IMR-90 (cell line): ENCODE data around the gene TSPAN16. TPM values are rescaled to one million over a fixed set of nuclear protein-coding genes. Genes with fewer than 3 reads are reported as not detected.
A peak's percentile ranks its signal among the peaks of the same experiment; 100 is the strongest.

ENCODE experiments used
- ATAC-seq: fragments of 200-7000 bp; cut with Tn5 transposase; 2 replicates; pipeline ENCODE4 v1.9.1; 2020; ENCODE audit warnings: low read depth, mild to moderate bottlenecking, moderate library complexity
- BruUV-seq: library from RNA; stranded (reverse); fragments of 400-500 nt; replicated peaks from 2 replicates; lab custom pipeline; 2021; lab: Mats Ljungman, UMichigan
- CTCF ChIA-PET: fragments of 300-600 bp; formaldehyde crosslinking; extraction: SDS; loops from one replicate; lab custom pipeline; 2021; ENCODE audit warnings: antibody characterized with exemption; lab: Yijun Ruan, JAX
- POLR2A ChIA-PET: fragments of 300-600 bp; sonication (Branson Sonifier 250); formaldehyde crosslinking; loops from one replicate; lab custom pipeline; 2022; ENCODE audit warnings: antibody characterized with exemption; ENCODE audit not compliant: unreplicated experiment; lab: Charles Lee
- DNase-seq: peaks from one replicate; pipeline ENCODE4 v3.0.0; 2013
- H2AFZ ChIP-seq: replicated peaks from 2 replicates; pipeline ENCODE3; 2013; ENCODE audit warnings: low read length, mild to moderate bottlenecking; ENCODE audit not compliant: poor library complexity
- H2AK5ac ChIP-seq: 2 replicates; pipeline ENCODE4 v1.6.1; 2013; ENCODE audit warnings: low read depth, low read length, inconsistent platforms
- H2AK9ac ChIP-seq: replicated peaks from 2 replicates; pipeline ENCODE3; 2013; ENCODE audit warnings: mild to moderate bottlenecking, low read depth, low read length, moderate library complexity; ENCODE audit not compliant: poor library complexity
- H2BK120ac ChIP-seq: 2 replicates; pipeline ENCODE4 v1.6.1; 2013; ENCODE audit warnings: low read depth, low read length, inconsistent platforms
- H2BK15ac ChIP-seq: 3 replicates; pipeline ENCODE4 v1.6.1; 2013; ENCODE audit warnings: low read depth, low read length, inconsistent platforms
- H2BK20ac ChIP-seq: 2 replicates; pipeline ENCODE4 v1.6.1; 2013; ENCODE audit warnings: low read depth, mild to moderate bottlenecking, inconsistent platforms, low read length, moderate library complexity
- H2BK5ac ChIP-seq: 2 replicates; pipeline ENCODE4 v1.6.1; 2013; ENCODE audit warnings: mild to moderate bottlenecking, low read depth, low read length, inconsistent platforms; ENCODE audit not compliant: poor library complexity, severe bottlenecking
- H3K14ac ChIP-seq: replicated peaks from 2 replicates; pipeline ENCODE4 v1.6.1; 2013; ENCODE audit warnings: low read depth, low read length, inconsistent platforms
- H3K18ac ChIP-seq: 2 replicates; pipeline ENCODE4 v1.6.1; 2013; ENCODE audit warnings: low read depth, low read length, control low read depth
- H3K23ac ChIP-seq: 2 replicates; pipeline ENCODE4 v1.6.1; 2013; ENCODE audit warnings: low read depth, low read length, inconsistent platforms
- H3K27ac ChIP-seq: 2 replicates; pipeline ENCODE4 v1.5.1; 2013; ENCODE audit warnings: mild to moderate bottlenecking, control low read depth, low read length; ENCODE audit not compliant: insufficient read depth
- H3K27me3 ChIP-seq: 2 replicates; pipeline ENCODE4 v1.6.1; 2013; ENCODE audit warnings: low read length; ENCODE audit not compliant: control insufficient read depth, insufficient read depth
- H3K36me3 ChIP-seq: 2 replicates; pipeline ENCODE4 v1.6.1; 2013; ENCODE audit warnings: low read length, mixed read lengths; ENCODE audit not compliant: control insufficient read depth, insufficient read depth
- H3K4ac ChIP-seq: 2 replicates; pipeline ENCODE4 v1.6.1; 2013; ENCODE audit warnings: low read depth, low read length, inconsistent platforms
- H3K4me1 ChIP-seq: 2 replicates; pipeline ENCODE4 v1.6.1; 2013; ENCODE audit warnings: low read length, mixed read lengths; ENCODE audit not compliant: control insufficient read depth, insufficient read depth
- H3K4me2 ChIP-seq: 2 replicates; pipeline ENCODE4 v1.6.1; 2013; ENCODE audit warnings: low read depth, mild to moderate bottlenecking, control low read depth, low read length, moderate library complexity
- H3K4me3 ChIP-seq: 2 replicates; pipeline ENCODE4 v1.5.1; 2013; ENCODE audit warnings: low read depth, mild to moderate bottlenecking, control low read depth, low read length, moderate library complexity; ENCODE audit not compliant: insufficient read depth
- H3K56ac ChIP-seq: 2 replicates; pipeline ENCODE4 v1.6.1; 2013; ENCODE audit warnings: low read length, inconsistent platforms; ENCODE audit not compliant: insufficient read depth; ENCODE audit errors: extremely low read depth
- H3K79me1 ChIP-seq, 2 experiments: 2 replicates each; pipeline ENCODE4 v1.6.1; 2013; ENCODE audit warnings: low read length in 2 of 2, inconsistent platforms in 1 of 2, low read depth in 1 of 2
- H3K9ac ChIP-seq: 2 replicates; pipeline ENCODE4 v1.6.1; 2013; ENCODE audit warnings: low read depth, low read length, control low read depth
- H3K9me1 ChIP-seq: 2 replicates; pipeline ENCODE4 v1.6.1; 2013; ENCODE audit warnings: low read length, inconsistent platforms; ENCODE audit not compliant: insufficient read depth
- H3K9me3 ChIP-seq: 2 replicates; pipeline ENCODE4 v1.6.1; 2013; ENCODE audit warnings: low read length; ENCODE audit not compliant: control insufficient read depth, insufficient read depth
- H4K20me1 ChIP-seq: 2 replicates; pipeline ENCODE4 v1.6.1; 2013; ENCODE audit warnings: low read length, inconsistent platforms; ENCODE audit not compliant: insufficient read depth
- H4K5ac ChIP-seq: 2 replicates; pipeline ENCODE4 v1.6.1; 2013; ENCODE audit warnings: mild to moderate bottlenecking, low read depth, low read length, control low read depth
- H4K8ac ChIP-seq, 2 experiments: 2 replicates each; pipeline ENCODE4 v1.6.1; 2013; ENCODE audit warnings: low read depth in 2 of 2, low read length in 2 of 2, control low read depth in 1 of 2, inconsistent platforms in 1 of 2
- H4K91ac ChIP-seq: 2 replicates; pipeline ENCODE4 v1.6.1; 2013; ENCODE audit warnings: low read depth, low read length, inconsistent platforms; ENCODE audit not compliant: insufficient read depth
- BHLHE40 ChIP-seq: fragments of 150-350 bp; IDR thresholded peaks from 2 replicates; pipeline ENCODE4 v1.6.1; 2016; ENCODE audit warnings: mild to moderate bottlenecking, low read depth, low read length
- ELK1 ChIP-seq: fragments of 150-350 bp; IDR thresholded peaks from 2 replicates; pipeline ENCODE4 v1.6.1; 2016; ENCODE audit warnings: low read depth, mild to moderate bottlenecking, low read length, moderate library complexity, borderline replicate concordance
- FOS ChIP-seq: fragments of 150-350 bp; IDR thresholded peaks from 2 replicates; pipeline ENCODE4 v1.6.1; 2016; ENCODE audit warnings: low read depth, low read length
- WGBS, 2 experiments: methylation state at CpG; one replicate each; pipeline versions ENCODE4 v1.1.5 to v1.1.7; 2013; ENCODE audit warnings: missing lambda C conversion rate in 2 of 2; ENCODE audit not compliant: insufficient read length in 1 of 2; ENCODE audit errors: extremely low coverage in 2 of 2; 5-methylcytosine and 5-hydroxymethylcytosine counted together
- dilution Hi-C: fragments of 300-500 bp; cut with HindIII; formaldehyde crosslinking; loops from one replicate; pipeline ENCODE4 v1.14.3; 2018; ENCODE audit warnings: low sequenced_read_pairs; ENCODE audit not compliant: unreplicated experiment
- in situ Hi-C: fragments of 300-500 bp; cut with MboI; formaldehyde crosslinking; loops from 3 replicates; pipeline ENCODE4 v1.14.3; 2019; ENCODE audit warnings: low sequenced_read_pairs, inconsistent platforms, mixed read lengths
- intact Hi-C: fragments of 100-400 bp; cut with micrococcal nuclease; formaldehyde crosslinking; loops from 2 replicates; pipeline ENCODE4 v1.10.0; 2022
- polyA plus RNA-seq, 3 experiments: library from polyadenylated mRNA; depleted of rRNA; stranded (reverse); fragments of >200 nt; gene quantifications; 2 replicates each; pipeline ENCODE4 v1.2.3, GENCODE V29; 2012; ENCODE audit warnings: low replicate concordance in 1 of 3
- total RNA-seq: library from RNA; depleted of rRNA; stranded (reverse); fragments of >200 nt; gene quantifications from 2 replicates; pipeline ENCODE4 v1.2.3, GENCODE V29; 2012

TSPAN16 gene
- total and polyA plus RNA-seq, 2 of the 4 experiments (the other 2 are of a cell fraction), result not detected

- Histone ChIP-seq H4K20me1 (no peaks in the 10 kb centered on the region; the same call in 1 of the 2 replicates), H2BK20ac (no peak overlapping the region), H4K8ac (peak overlapping the region in 1 of 2 experiments; percentile 63; a peak in 1 of 4 replicates), H3K27me3 (no peaks in the 10 kb centered on the region), H2AK9ac (peak overlapping the region; percentile 9), H2AFZ (no peak overlapping the region), H3K79me1 (peaks cover 6 to 8% of the 10 kb centered on the region in 2 experiments; a peak in 2 of 4 replicates), H2BK5ac (no peak overlapping the region), H3K56ac (no peak overlapping the region), H3K23ac (no peak overlapping the region), H3K9me1 (no peaks in the 10 kb centered on the region), H3K18ac (no peak overlapping the region), H3K9ac (no peak overlapping the region), H2BK120ac (no peak overlapping the region; the same call in 1 of the 2 replicates), H3K4ac (no peak overlapping the region), H3K36me3 (peaks cover 13% of the 10 kb centered on the region), H4K5ac (no peak overlapping the region), H3K4me3 (no peak overlapping the region), H3K4me1 (peaks cover 2% of the 10 kb centered on the region; the same call in 1 of the 2 replicates), H3K9me3 (no peaks in the 10 kb centered on the region), H2AK5ac (no peak overlapping the region), H3K14ac (no peak overlapping the region), H2BK15ac (no peak overlapping the region), H4K91ac (no peak overlapping the region), H3K27ac (peak overlapping the region; percentile 23; the same call in 1 of the 2 replicates), H3K4me2 (peak overlapping the region; percentile 37; the same call in 1 of the 2 replicates)
- TF ChIP-seq FOS, result no peak
- TF ChIP-seq ELK1, result no peak
- no peak for TF ChIP-seq BHLHE40
- BruUV-seq, result no TSS peak
- intact Hi-C loops, result no loop called here
- CTCF ChIA-PET, result interaction anchor here (0.6 to 1.1 kb wide), 2 partner anchors 13 to 184 kb away, joined by 3 to 6 read pairs; no protein-coding TSS in a partner anchor
- in situ Hi-C loops, result no loop called here
- dilution Hi-C loops, result no loop called here
- WGBS, 2 experiments, result 24% methylated on average over 4 of the region's 7 CpGs; no CpG with 5 or more reads in 1 of the 2 experiments
- peak; percentile 33 for DNase-seq
- POLR2A ChIA-PET, result interaction anchor here (0.5 kb wide), 1 partner anchor 170 kb away, joined by 9 read pairs; no protein-coding TSS in a partner anchor
- ATAC-seq, result peak; percentile 83
These were observed 39.8 kb upstream of the TSPAN16 start for GRCh38 chr19:11256189-11256588.
